NOMO-1 treated with DMSO at 0.1 percent for 48 hours (cell line): ENCODE measurements around the gene MTERF1.
"Not testable (repeated sequence)": the region's sequence is repeated elsewhere in the genome, so short reads cannot be mapped to it uniquely, and the experiment has no call there.

ENCODE experiments used
- DNase-seq: peaks from one replicate; lab custom pipeline; 2025; ENCODE audit not compliant: unreplicated experiment; lab: John Stamatoyannopoulos, UW

MTERF1 gene

DNA sequence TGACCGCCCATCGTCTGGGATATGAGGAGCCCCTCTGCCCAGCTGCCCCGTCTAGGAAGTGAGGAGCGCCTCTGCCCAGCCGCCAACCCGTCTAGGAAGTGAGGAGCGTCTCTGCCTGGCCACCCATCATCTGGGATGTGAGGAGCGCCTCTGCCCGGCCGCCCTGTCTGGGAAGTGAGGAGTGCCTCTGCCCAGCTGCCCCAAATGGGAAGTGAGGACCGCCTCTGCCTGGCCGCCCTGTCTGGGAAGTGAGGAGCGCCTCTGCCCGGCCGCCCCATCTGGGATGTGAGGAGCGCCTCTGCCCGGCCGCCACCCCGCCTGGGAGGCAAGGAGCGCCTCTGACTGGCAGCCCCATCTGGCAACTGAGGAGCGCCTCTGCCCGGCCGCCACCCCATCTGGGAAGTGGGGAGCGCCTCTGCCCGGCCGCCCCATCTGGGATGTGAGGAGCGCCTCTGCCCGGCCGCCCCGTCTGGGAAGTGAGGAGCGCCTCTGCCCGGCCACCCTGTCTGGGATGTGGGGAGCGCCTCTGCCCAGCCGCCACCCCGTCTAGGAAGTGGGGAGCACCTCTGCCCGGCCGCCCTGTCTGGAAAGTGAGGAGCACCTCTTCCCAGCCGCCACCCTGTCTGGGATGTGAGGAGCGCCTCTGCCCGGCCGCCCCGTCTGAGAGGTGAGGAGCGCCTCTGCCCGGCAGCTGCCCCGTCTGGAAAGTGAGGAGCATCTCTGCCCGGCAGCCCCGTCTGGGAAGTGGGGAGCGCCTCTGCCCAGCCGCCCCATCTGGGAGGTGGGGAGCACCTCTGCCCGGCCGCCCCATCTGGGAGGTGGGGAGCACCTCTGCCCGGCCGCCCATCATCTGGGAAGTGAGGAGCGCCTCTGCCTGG lies 7.1 kb upstream of the MTERF1 start:
- not testable (repeated sequence) for DNase-seq

DNA sequence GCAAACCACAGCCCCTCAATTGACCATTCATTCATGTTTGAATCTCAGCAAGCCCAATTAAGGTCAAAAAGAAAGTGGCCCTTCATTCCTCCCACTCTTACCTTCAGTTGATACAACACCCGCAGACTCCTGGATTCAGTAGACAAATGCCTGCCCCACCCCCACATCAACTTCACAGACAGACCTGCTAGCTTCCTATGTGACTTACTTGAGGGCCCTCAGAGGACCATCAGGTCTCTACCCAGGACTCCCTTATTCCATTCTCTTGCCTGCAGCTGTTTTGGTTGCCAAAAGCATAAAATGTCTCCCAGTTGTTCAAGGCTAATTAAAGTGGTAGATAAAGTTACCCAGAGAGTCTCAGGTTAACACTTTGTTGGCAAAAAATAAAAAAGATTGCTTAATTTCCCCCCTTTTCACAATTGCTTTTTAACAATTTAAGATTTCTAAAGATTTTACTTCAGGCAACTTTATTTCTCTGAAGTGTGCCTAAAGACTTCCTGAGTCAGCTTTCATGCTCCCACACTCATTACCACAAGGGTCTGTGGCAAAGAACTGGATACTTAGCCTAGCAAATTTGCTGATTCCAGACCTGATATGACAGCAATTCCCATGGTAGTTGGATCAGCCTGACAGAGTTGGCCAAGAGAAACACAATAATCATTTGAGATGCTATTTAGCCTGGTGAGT lies 3.3 kb upstream of the MTERF1 start:
- DNase-seq = no peak

DNA sequence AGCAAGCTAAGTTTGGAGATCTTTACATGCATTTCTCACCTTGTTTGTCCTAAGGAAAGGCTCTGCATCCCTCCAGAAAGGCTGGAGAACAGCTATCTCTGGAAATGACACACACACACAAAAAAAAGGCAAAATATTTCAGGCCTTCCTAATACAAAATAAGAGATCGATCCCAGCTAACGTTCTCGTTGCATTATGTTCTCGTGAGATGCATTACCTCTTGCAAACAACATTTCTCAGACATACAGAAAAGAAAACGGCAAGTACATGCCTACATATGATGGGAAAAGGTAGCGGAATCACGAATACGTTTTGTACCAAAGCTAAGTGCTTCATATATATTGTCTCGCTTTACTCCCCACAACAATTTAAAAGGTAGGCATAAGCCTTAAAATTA lies 488 bp downstream of the MTERF1 start:
- DNase-seq = no peak

DNA sequence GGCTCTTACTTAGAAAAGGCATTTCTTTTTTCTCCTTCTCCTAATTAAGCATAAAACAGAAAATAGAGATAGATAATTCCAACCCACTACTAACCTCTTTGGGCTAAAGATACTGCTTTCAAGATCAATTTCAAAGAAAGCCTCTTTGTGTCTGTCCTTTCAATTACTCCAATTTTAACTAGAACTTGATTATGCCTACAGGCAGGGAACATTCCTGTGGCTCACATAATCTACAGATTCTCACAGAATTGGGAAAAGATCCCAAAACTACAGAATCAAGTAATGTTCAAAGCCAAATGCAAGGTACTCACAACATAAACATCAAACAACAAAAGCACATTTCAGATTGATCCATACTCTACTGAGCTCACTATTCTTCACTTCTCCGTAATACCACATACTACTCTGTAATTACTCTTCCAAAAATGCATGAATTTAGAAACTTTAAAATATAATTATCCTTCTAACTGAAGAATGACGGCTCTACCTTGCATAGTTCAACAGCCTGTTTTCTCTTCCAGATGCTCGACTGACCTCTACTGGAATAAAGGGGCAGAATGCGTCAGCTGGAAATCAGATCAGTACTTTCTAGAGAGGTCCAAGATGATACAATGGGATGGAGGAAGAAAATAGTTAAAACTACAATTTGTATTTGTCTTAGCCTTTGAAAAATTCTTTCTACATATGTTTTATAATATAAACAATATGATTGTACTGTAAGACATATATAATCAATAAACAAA lies 3.9 kb downstream of the MTERF1 start:
- peak; percentile 65 for DNase-seq

DNA sequence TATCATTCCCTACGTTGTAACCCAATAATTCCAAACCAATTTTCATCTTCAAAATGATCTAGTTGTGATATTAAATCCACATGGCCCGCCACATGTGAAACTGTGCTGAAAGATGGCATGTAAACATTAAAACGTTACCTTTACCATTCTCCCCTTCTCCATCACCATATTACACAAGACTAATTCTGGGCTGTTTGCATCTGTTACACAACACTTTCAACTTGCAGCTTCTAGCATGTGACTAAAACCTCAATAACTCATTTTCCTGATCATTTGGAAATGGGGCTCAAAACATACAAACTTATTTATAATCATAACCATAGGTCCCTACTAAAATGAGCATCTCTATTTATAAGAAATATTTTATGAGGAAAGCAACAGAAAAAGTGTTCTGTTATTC lies 4.7 kb downstream of the MTERF1 start:
- DNase-seq = peak; percentile 90

DNA sequence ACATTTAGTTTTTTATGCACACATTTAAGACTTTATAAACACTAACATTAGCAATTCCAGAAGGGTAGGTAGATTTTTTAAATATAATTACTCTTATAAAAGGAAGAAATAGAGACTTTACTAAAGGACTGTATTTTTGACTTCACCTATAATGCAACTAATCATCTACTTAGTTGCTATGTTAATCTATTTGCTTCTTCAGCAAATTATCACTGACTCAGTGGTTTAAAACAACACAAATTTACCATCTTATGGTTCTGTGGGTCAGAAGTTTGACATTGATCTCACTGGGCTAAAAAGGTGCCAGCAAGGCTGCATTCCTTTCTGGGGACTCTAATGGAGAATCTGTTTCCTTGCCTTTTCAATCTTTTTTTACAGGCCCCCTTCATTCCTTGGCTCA lies 7.6 kb downstream of the MTERF1 start:
- DNase-seq = no peak

DNA sequence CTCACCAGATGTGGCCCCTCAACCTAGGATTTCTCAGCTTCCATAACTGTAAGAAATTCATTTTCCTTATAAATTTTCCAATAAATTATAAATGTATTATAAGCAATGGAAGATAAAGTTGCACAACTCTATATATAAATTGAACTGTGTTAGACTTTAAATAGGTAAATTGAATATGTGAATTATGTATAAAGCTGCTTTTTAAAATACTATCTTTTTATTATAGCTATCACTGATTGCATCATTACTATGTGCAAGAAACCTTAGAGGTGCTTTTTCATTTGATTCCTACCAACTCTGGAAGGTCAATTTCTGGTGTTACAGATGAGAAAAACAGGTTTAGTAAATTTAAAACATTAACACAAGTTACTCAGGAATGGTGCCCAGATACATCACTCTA lies 8.4 kb downstream of the MTERF1 start:
- no peak for DNase-seq

DNA sequence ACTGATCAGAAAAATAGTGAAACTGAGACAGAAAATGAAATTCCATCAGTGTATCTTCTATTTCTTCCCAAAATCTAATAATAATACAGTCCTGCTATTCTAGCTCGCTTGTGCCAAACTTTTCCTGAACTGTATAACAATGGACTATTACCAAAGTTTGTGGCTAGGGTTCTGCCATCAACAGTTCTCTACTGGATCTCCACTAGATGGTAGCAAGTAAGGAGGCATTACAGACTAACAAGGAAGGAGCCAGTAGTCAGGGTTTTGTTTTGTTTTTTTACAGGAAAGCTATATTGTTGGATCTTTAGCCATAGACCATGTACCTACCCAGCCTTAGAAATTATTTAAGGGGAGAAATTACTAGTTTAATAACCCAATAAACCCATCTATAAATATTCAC lies 10.8 kb downstream of the MTERF1 start:
- DNase-seq = no peak

DNA sequence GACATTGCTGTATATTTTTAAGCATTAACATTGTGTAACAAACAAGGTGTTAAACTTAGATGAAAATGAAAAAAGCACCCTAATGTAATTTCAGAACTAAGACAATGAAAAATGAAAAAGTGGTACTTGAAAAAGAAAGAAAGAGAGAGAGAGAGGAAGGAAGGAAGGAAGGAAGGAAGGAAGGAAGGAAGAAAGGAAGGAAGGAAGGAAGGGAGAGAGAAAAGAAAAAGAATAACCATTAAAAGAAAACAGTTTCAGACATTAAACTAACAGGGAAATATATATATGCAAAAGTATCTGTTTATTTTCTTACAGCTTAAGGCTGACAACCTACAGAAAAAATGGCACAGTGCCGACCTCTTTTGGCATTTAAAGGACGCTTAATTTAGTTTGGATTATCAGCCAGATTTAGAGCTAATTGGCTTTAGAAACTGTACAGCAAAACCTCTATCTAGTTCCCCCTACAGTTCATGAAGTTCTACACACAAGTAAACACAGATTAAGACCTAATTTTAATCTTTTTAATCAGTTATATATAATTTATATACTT lies 13.8 kb downstream of the MTERF1 start:
- DNase-seq = no peak

DNA sequence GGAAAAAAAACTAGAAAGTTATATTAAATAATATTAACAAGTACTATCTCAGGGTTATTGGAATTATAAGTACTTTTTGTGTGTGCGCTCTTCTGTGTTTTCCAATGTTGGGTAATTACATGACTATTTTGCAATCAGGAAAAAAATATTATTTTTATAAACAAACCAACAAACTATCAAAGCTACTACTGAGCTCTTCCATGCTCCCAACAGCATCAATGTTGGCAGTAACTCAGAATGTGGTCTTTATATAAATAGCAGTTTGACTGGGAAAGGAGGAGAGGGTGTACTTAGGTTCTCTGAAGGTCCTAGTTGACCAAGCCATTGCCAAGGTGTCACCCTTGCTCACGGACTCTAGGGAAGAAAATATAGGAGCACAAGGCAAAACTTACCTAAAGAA lies 15.0 kb downstream of the MTERF1 start:
- no peak for DNase-seq

DNA sequence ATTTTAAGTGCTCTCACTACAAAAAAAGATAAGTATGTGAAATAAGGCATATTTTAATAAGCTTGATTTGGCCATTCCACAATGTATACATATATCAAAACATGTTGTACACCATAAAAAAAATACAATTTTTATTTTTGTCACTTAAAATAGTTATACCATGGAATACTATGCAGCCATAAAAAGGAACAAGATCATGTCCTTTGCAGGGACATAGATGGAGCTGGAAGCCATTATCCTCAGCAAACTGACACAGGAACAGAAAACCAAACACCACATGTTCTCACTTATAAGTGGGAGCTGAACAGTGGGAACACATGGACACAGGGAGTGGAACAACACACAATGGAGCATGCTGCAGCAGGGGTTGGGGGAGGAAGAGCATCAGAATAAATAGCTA lies 15.9 kb downstream of the MTERF1 start:
- DNase-seq = not testable (repeated sequence)

DNA sequence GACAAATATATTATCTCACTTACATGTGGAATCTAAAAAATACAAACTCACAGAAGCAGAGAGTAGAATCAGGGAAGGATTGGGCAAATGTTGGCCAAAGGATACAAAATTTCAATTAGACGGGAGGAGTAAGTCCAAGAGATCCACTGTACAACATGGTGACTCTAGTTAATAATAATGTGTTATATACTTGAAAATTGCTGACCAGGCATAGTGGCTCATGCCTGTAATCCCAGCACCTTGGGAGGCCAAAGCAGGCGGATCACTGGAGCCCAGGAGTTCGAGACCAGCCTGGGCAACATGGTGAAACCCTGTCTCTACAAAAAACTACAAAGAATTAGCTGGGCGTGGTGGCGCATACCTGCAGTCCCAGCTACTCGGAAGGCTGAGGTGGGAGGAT lies 16.4 kb downstream of the MTERF1 start:
- DNase-seq = no peak

DNA sequence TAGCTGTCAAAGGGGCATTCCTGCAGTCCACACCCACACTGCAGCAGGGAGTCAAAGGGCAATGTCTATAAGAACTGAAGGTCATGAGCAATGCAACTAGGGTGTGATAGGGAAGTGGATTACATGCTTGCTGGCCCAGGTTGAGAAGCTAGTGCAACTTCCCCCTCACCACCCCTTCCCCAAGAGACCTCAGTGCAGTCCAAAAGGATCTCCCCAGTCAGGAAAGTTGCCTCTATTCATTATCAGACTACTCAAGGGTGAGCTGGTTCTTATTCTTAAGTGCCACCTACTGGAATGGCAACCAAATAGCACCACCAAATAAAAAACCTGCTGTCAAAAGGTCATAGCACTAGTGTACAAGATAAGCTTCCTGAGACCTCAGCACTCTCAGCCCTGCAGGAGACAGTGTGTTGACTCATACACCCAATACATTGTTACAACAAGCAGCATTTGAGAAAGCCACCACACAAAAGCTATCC lies 28.2 kb downstream of the MTERF1 start:
- peak; percentile 83 for DNase-seq

DNA sequence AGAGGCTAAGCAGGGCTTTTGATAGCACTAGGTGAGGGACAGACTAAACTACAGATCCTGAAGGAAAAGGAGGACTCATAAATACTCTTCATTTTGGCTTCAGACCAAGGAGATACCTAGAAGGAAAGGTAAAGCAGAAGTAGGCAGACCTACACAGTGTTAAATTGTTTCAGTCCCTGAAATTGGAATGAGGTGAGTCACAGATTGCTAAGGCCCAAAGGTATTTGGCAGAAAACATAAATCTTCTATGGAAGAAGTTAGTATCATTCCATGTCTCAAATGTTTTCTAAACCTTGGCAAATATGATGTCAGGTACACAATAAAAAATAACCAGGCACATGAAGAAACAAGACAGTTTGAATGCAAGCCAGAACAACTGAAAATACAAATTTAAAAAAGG lies 30.0 kb downstream of the MTERF1 start:
- DNase-seq = no peak

DNA sequence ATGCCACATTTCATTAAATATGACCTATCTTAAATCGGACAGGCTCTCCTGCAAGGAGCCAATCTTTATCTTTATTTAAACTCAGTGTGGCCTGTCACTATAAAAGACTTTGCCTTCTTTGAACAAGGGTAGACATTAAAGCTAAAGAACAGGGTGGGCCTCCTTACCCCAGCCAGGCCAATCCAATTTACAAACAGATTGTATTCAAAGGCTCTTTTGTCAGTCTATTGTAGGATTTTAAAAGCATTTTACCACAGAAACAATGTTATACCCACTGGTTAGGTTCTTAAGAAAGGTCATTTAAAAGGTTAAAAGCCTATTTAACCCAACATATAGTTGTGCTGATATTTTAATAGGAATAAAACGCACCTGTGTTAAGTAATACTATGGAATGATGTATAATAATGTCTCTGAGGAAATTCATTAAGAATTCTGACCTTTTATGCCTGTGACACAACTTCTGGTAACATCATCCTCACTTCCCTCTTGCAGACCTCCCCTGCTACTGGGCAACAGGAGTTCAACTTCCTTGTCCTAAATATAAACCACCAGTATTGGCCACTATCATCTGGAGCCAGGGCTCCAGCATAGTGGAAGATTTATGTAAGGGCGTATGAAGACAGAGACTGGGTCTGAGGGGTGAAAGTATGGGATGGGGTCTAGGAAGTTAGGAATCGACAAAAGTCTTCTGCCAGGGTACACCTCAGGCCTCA lies 32.5 kb downstream of the MTERF1 start:
- DNase-seq = peak; percentile 98

DNA sequence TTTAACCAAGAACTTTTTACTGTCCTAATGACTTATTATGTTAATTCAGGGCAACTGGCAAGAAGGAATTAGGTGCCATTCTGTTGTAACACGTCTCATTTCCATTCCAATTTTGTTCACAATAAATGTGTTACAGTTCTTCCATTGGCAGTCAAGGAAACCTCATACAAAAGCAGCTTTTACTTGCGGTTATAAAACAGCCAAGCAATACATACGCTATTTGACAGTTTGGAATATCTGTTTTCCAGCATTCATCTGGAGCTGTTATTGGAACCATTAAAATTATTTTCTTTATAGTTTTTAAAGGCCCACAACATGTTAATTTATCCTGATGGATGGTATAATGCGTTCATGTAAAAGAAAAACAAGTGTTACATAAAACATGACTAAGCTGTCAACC lies 33.3 kb downstream of the MTERF1 start:
- DNase-seq = no peak

DNA sequence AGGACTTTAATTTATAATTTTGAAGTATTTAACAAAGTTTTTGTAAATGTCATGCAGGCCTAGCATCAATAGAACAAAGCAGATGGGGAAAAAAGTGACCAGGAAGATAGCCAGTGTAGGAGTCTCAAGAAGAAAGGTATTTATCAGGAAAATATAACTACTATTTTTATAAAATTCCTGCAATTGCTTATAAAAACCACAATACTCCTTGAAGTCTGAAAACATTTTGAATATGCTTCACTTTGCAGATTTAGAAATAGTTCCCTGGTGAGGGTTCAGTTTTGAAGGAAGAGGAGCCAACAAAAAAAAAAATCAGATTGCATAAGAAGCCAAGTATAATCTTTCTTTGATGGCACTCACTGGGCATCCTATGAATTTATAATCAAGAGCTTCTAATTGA lies 34.1 kb downstream of the MTERF1 start:
- DNase-seq = no peak

DNA sequence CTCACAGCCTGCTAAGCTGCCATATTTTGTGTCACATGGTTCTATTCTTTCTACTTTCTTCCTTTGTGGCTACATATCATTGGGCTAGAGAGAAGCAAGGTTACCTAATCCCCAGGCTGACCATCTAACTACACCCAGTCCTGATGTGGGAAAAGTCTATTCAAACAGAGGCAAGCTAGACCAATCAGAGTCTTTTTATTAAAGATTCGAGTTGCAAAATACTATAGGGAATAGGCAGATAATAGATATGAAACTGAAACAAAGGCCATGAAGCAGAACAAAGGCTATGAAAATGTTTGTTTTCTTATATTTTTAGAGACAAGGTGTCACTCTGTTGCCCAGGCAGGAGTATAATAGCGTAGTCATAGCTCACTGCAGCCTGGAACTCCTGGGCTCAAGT lies 36.7 kb downstream of the MTERF1 start:
- DNase-seq = no peak

DNA sequence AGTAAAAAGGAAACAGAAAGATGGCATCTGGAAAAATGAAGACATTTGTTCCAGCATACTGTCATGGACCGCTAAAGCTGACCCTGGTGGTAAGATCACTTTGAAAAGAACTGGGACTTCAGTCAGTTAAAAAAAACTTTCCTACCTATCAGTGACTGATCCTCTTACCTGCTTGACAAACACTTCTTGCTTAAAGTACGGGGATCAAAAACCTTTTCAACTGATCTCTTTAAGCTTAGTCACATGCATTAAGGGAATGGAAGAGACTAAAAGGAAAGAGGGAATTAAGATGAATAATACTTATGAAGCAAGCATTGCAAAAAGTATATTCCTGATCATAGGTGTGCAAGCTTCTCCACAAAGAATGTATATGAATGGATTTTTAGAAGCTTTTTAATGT lies 42.1 kb downstream of the MTERF1 start:
- DNase-seq = no peak

DNA sequence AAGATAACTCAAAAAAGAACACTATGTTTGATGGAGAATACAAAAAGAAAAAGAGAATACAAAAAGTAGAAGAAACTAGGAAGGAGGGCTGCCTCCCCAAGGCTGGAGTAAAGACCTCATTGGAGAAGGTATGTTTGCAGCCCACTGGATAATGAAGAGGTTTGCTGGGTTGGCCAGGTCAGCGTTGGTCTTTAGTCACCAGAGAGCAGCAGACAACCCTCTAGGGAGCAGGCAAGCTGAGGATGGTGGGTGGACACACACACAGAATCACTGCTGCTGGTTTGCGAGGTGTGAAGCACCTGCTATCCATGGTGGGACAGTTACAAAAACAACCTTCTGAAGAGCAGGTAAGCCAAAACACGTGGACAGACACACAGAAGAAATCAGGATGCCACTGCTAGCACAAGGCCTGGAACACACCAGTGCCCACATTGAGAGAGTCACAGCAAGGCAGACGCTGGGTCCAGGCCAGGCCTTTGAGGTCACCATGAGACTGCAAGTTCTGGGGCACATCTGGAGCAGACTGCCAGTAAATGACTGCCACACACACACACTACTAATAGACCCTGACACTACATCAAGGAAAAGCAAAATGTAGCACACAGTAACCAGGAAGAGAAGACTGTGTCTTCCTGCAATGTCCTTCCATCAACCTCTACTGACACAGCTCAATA lies 43.0 kb downstream of the MTERF1 start:
- no peak for DNase-seq
